ENCODE results near the gene SCNN1B.
A peak's percentile ranks its signal among the peaks of the same experiment; 100 is the strongest.

Gene SCNN1B

GRCh38 chr16:23318639-23319038 lies 16.5 kb downstream of the SCNN1B start:
- DNase-seq (ENCODE audit: low read depth, low spot score), result no peak
- no peak overlapping the region for H3K27ac ChIP-seq

- H3K27ac ChIP-seq, result no peak overlapping the region
- DNase-seq (ENCODE audit: low read depth, low spot score), result no peak
Measured at GRCh38 chr16:23319861-23320615, 17.9 kb downstream of the SCNN1B start.

- H3K27ac ChIP-seq, result no peak overlapping the region
- no peak for DNase-seq (ENCODE audit: low read depth, low spot score)
Measured at GRCh38 chr16:23320693-23321092, 18.6 kb downstream of the SCNN1B start.

GRCh38 chr16:23321206-23321875 lies 19.2 kb downstream of the SCNN1B start:
- DNase-seq (ENCODE audit: low read depth, low spot score), result no peak
- no peak overlapping the region for H3K27ac ChIP-seq

GRCh38 chr16:23323224-23324030 lies 21.3 kb downstream of the SCNN1B start:
- H3K27ac ChIP-seq, result no peak overlapping the region
- no peak for DNase-seq (ENCODE audit: low read depth, low spot score)

GRCh38 chr16:23324727-23325126 lies 22.6 kb downstream of the SCNN1B start:
- no peak for DNase-seq (ENCODE audit: low read depth, low spot score)
- H3K27ac ChIP-seq, result no peak overlapping the region

- H3K27ac ChIP-seq, result no peak overlapping the region
- DNase-seq (ENCODE audit: low read depth, low spot score), result no peak
Measured at GRCh38 chr16:23327836-23328235, 25.7 kb downstream of the SCNN1B start.

GRCh38 chr16:23330161-23330560 lies 28.1 kb downstream of the SCNN1B start:
- no peak for DNase-seq (ENCODE audit: low read depth, low spot score)
- no peak overlapping the region for H3K27ac ChIP-seq

GRCh38 chr16:23330583-23331249 lies 28.6 kb downstream of the SCNN1B start:
- no peak for DNase-seq (ENCODE audit: low read depth, low spot score)
- H3K27ac ChIP-seq, result no peak overlapping the region

GRCh38 chr16:23333034-23333579 lies 31.0 kb downstream of the SCNN1B start:
- H3K27ac ChIP-seq, result no peak overlapping the region
- DNase-seq (ENCODE audit: low read depth, low spot score), result no peak

GRCh38 chr16:23333831-23334456 lies 31.8 kb downstream of the SCNN1B start:
- no peak for DNase-seq (ENCODE audit: low read depth, low spot score)
- H3K27ac ChIP-seq, result no peak overlapping the region

GRCh38 chr16:23334457-23334853 lies 32.4 kb downstream of the SCNN1B start:
- no peak for DNase-seq (ENCODE audit: low read depth, low spot score)
- H3K27ac ChIP-seq, result no peak overlapping the region

- no peak overlapping the region for H3K27ac ChIP-seq
- DNase-seq (ENCODE audit: low read depth, low spot score), result no peak
Measured at GRCh38 chr16:23334950-23335349, 32.8 kb downstream of the SCNN1B start.

- no peak overlapping the region for H3K27ac ChIP-seq
- DNase-seq (ENCODE audit: low read depth, low spot score), result no peak
Measured at GRCh38 chr16:23337836-23338550, 35.9 kb downstream of the SCNN1B start.

GRCh38 chr16:23339787-23340186 lies 37.7 kb downstream of the SCNN1B start:
- H3K27ac ChIP-seq, result no peak overlapping the region
- peak; percentile 56 for DNase-seq (ENCODE audit: low read depth, low spot score)

GRCh38 chr16:23342083-23342640 lies 40.1 kb downstream of the SCNN1B start:
- H3K27ac ChIP-seq, result no peak overlapping the region

GRCh38 chr16:23343643-23344612 lies 41.8 kb downstream of the SCNN1B start:
- no peak for DNase-seq (ENCODE audit: low read depth, low spot score)
- H3K27ac ChIP-seq, result no peak overlapping the region

More at GRCh38 chr16:23342083-23342640, 40.1 kb downstream of the SCNN1B start:
- DNase-seq (ENCODE audit: low read depth, low spot score), result no peak

- H3K27ac ChIP-seq, result no peak overlapping the region
- no peak for DNase-seq (ENCODE audit: low read depth, low spot score)
Measured at GRCh38 chr16:23345237-23345636, 43.1 kb downstream of the SCNN1B start.
